OCI-LY3 (cell line): ENCODE data around the gene DLX5.

Source experiments
- H2AFZ ChIP-seq: fragments of 200-600, 300-600 bp; shearing (Covaris generic); 2 replicates; pipeline ENCODE4 v1.6.0; 2014; ENCODE audit warnings: antibody characterized with exemption, low read depth, low read length
- H3K27ac ChIP-seq: fragments of 200-600, 300-600 bp; sonication (generic); 2 replicates; pipeline ENCODE4 v1.5.1; 2014; ENCODE audit warnings: mild to moderate bottlenecking, low read length, moderate library complexity, mixed read lengths
- H3K27me3 ChIP-seq: fragments of 200-600, 300-600 bp; sonication (generic); 2 replicates; pipeline ENCODE4 v1.6.1; 2014; ENCODE audit warnings: low read depth, low read length, mixed read lengths
- H3K36me3 ChIP-seq: fragments of 200-600, 300-600 bp; sonication (generic); replicated peaks from 2 replicates; pipeline ENCODE3; 2014; ENCODE audit warnings: low read depth, low read length, mixed read lengths
- H3K4me1 ChIP-seq: fragments of 300-600, 200-600 bp; sonication (generic); 2 replicates; pipeline ENCODE4 v1.6.1; 2014; ENCODE audit warnings: low read length, mixed read lengths
- H3K4me2 ChIP-seq: fragments of 200-600, 300-600 bp; sonication (generic); 2 replicates; pipeline ENCODE4 v1.6.1; 2014; ENCODE audit warnings: low read length, mixed read lengths
- H3K4me3 ChIP-seq: fragments of 300-600, 200-600 bp; sonication (generic); 2 replicates; pipeline ENCODE4 v1.5.1; 2014; ENCODE audit warnings: antibody characterized with exemption, mild to moderate bottlenecking, low read length, moderate library complexity
- H3K79me2 ChIP-seq: fragments of 300-600, 200-600 bp; shearing (Covaris generic); 2 replicates; pipeline ENCODE4 v1.6.1; 2014; ENCODE audit warnings: mild to moderate bottlenecking, low read length, mixed read lengths
- H3K9ac ChIP-seq: fragments of 300-600, 200-600 bp; shearing (Covaris generic); 2 replicates; pipeline ENCODE4 v1.6.0; 2014; ENCODE audit warnings: mild to moderate bottlenecking, low read length, moderate library complexity
- H3K9me3 ChIP-seq: fragments of 200-600, 300-600 bp; shearing (Covaris generic); 2 replicates; pipeline ENCODE4 v1.6.1; 2014; ENCODE audit warnings: low read length, mixed read lengths; ENCODE audit not compliant: insufficient read depth
- H4K20me1 ChIP-seq: fragments of 200-600, 300-600 bp; sonication (generic); 2 replicates; pipeline ENCODE4 v1.6.1; 2016; ENCODE audit warnings: low read length, mixed read lengths; ENCODE audit not compliant: insufficient read depth
- EZH2phosphoT487 ChIP-seq: fragments of 200-600 bp; shearing (Covaris generic); IDR thresholded peaks from 2 replicates; pipeline ENCODE4 v1.6.1; 2018; ENCODE audit warnings: antibody characterized with exemption, mixed run types, low read depth
- TF ChIP-seq, protein P1 (sequence below): fragments of 200-600, 300-600 bp; sonication (generic); IDR thresholded peaks from 2 replicates; pipeline ENCODE4 v1.5.1; 2014; ENCODE audit warnings: antibody characterized with exemption, low read length, low read depth

DLX5 gene

DNA sequence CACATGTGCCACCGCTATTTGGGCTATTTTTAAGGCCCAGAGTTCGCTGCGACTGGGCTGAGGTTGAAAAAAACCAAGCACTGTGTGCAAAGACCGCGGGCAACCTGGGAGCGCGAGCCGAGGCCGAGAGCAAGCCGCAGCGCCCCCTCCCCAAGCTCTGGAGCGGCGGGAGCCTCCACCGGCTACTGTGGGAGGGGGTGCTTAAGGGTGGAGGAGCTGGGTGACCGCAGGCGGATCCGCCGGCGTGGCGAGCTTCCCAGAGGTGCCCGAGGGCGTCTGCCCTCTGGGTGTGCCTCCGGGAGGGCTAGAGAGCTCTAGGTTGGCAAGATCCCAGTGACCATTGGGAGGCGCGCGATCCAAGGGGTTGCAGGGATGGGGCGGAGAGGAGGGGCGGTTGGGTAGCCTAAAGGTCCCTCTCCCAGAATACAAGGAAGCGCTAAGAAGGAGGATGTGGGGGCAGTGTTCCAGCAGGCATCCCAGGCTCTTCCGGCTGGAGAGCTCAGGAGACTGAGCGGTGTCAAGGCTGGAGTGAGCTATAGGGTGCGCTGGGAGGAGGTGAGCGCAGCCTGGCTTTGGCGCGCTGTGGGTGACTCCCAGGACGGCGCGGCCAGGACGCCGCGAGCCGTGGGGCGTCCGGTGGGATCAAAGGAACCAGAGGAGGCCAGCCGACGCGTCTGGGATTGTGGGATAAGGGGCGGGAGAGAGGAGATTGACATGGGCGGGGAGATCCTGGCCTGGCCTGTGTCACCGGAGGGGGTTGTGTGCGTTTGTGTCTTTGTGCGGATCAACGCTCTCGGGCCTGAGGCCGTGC, 8.0 kb downstream of the DLX5 start:
- Histone ChIP-seq H3K36me3 (no peaks in the 10 kb centered on the region), H3K27me3 (peaks cover 27% of the 10 kb centered on the region), H3K4me3 (no peak overlapping the region), H3K4me1 (no peaks in the 10 kb centered on the region), H3K27ac (no peak overlapping the region), H2AFZ (no peak overlapping the region), H3K79me2 (no peaks in the 10 kb centered on the region), H3K4me2 (no peak overlapping the region), H3K9me3 (no peaks in the 10 kb centered on the region), H3K9ac (no peak overlapping the region), H4K20me1 (no peaks in the 10 kb centered on the region)
- TF ChIP-seq, protein P1, sequence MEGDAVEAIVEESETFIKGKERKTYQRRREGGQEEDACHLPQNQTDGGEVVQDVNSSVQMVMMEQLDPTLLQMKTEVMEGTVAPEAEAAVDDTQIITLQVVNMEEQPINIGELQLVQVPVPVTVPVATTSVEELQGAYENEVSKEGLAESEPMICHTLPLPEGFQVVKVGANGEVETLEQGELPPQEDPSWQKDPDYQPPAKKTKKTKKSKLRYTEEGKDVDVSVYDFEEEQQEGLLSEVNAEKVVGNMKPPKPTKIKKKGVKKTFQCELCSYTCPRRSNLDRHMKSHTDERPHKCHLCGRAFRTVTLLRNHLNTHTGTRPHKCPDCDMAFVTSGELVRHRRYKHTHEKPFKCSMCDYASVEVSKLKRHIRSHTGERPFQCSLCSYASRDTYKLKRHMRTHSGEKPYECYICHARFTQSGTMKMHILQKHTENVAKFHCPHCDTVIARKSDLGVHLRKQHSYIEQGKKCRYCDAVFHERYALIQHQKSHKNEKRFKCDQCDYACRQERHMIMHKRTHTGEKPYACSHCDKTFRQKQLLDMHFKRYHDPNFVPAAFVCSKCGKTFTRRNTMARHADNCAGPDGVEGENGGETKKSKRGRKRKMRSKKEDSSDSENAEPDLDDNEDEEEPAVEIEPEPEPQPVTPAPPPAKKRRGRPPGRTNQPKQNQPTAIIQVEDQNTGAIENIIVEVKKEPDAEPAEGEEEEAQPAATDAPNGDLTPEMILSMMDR = no peak
- no peak for TF ChIP-seq EZH2phosphoT487

DNA sequence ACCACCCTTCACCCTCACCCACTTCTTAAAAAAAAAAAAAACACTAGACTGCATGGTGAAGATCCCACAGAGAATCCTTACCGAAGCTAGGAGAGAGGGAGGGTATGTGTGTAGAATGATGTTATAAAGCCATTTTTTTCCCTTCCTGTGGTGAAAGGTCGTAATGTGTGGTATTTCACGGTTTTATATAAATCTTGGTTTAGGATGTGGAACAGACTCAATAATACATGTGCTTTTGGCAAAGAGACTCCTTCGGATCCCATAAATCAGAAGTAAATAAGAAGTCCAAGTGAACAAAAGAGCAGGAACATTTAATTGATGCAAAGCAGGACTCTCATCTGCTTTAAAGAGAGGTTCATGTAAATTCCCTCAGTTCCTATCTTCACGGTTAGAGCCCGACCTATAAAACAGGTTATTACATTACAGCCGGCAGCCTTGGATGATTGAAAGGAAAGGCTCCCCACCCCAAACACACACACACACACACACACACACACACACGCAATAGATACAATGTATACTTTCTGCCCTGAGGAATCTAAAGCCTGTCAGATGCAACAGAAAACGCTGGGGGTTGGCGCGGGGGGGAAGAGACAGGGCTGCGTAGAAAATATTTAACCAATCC, 8.8 kb downstream of the DLX5 start:
- Histone ChIP-seq H3K4me1 (no peaks in the 10 kb centered on the region), H3K36me3 (no peaks in the 10 kb centered on the region), H3K27ac (no peak overlapping the region), H3K9ac (no peak overlapping the region), H3K79me2 (no peaks in the 10 kb centered on the region), H3K4me3 (no peak overlapping the region), H4K20me1 (no peaks in the 10 kb centered on the region), H3K9me3 (no peaks in the 10 kb centered on the region), H3K27me3 (peaks cover 34% of the 10 kb centered on the region), H3K4me2 (no peak overlapping the region), H2AFZ (no peak overlapping the region)
- TF ChIP-seq, protein P1 = no peak
- TF ChIP-seq EZH2phosphoT487 = no peak

DNA sequence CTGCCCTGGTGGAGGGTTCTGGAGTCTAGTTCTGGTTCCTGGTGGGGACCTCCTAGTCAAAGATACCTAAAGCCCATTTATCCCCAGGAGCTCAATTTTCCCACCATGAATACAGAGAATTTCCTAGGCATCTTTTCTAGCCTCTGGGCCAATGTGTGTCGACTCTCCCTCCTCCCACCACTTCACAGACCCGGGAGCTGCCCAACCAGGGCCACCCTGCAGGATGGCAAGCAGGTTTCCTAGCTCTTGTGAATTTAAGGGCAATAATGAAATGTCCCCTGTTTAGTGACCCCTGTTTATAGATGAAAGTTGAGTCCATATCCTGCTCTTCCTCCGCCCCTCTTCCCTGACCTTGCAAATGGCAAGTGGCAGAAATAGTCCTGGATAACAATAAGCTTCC, 9.4 kb downstream of the DLX5 start:
- H3K79me2 ChIP-seq = no peaks in the 10 kb centered on the region
- no peaks in the 10 kb centered on the region for H3K9me3 ChIP-seq
- H3K36me3 ChIP-seq = no peaks in the 10 kb centered on the region
- H3K4me2 ChIP-seq = no peak overlapping the region
- no peaks in the 10 kb centered on the region for H4K20me1 ChIP-seq
- H3K4me3 ChIP-seq = no peak overlapping the region
- H3K4me1 ChIP-seq = no peaks in the 10 kb centered on the region
- H2AFZ ChIP-seq = no peak overlapping the region
- no peak overlapping the region for H3K27ac ChIP-seq
- no peak overlapping the region for H3K9ac ChIP-seq
- TF ChIP-seq, protein P1 = no peak
- no peak for TF ChIP-seq EZH2phosphoT487
- peaks cover 38% of the 10 kb centered on the region for H3K27me3 ChIP-seq

DNA sequence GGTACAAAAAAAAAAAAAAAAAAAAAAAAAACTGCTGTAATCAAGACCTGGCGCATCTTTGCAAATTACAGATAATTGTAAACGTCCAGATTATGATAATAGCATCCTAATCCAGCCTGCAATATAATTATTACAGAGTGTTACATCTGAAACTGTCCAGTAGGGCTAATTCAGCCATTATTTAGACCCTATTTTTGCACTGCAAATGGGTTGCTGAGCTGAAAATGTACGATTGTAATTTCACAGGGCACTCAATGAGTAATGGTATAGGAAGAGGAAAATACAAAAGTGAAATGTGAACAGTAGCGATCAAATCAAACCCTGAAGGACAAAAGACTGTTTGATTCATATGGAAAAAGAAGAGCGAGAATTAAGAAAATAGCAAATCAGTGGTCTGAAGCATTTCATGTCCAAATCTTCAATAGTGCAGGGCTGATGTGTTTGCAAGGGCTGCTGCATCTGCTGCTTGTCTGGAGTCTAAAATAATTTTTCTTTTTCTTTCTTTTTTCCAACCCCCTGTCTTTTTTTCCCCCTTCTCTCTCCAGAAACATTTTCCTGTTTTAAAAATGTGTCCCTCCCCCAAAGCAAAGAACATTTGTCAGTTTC, 10.4 kb downstream of the DLX5 start:
- Histone ChIP-seq H3K9me3 (no peaks in the 10 kb centered on the region), H2AFZ (no peak overlapping the region), H3K4me3 (no peak overlapping the region), H3K4me1 (no peaks in the 10 kb centered on the region), H4K20me1 (no peaks in the 10 kb centered on the region), H3K4me2 (no peak overlapping the region), H3K79me2 (no peaks in the 10 kb centered on the region), H3K27ac (no peak overlapping the region), H3K36me3 (no peaks in the 10 kb centered on the region), H3K9ac (no peak overlapping the region), H3K27me3 (peaks cover 40% of the 10 kb centered on the region)
- TF ChIP-seq, protein P1 = no peak
- no peak for TF ChIP-seq EZH2phosphoT487
